HEK293 (cell line): ENCODE measurements around the gene AKNA.

Experiments used
- CTCF ChIA-PET: fragments of 350-600 bp; formaldehyde crosslinking; extraction: SDS; loops from one replicate; lab custom pipeline; 2021; ENCODE audit warnings: antibody characterized with exemption; lab: Yijun Ruan, JAX
- POLR2A ChIA-PET: fragments of 300-600 bp; formaldehyde crosslinking; extraction: SDS; loops from one replicate; lab custom pipeline; 2020; ENCODE audit warnings: antibody characterized with exemption, inconsistent platforms; lab: Yijun Ruan, JAX
- H3K27ac ChIP-seq: fragments of 200-500 bp; sonication (Bioruptor generic); 2 replicates; pipeline ENCODE4 v1.5.1; 2014; ENCODE audit warnings: low read depth, low read length, control low read depth, inconsistent platforms; ENCODE audit errors: extremely low read depth
- H3K36me3 ChIP-seq, 2 experiments: fragments of 200-500 bp in 1 of 2; sonication (Bioruptor generic) in 1 of 2; 1 replicate in 1 of 2; 2 replicates in 1 of 2; pipeline ENCODE4 v1.5.1; 2014 to 2017; ENCODE audit warnings: inconsistent platforms in 2 of 2, low read length in 2 of 2; ENCODE audit not compliant: control insufficient read depth in 2 of 2, insufficient read depth in 1 of 2
- H3K4me1 ChIP-seq: fragments of 200-500 bp; sonication (Bioruptor generic); 2 replicates; pipeline ENCODE4 v1.5.1; 2014; ENCODE audit warnings: mild to moderate bottlenecking, low read length, inconsistent platforms; ENCODE audit not compliant: control insufficient read depth, insufficient read depth
- H3K4me3 ChIP-seq: 2 replicates; pipeline ENCODE4 v1.5.1; 2011; ENCODE audit warnings: low read depth, mild to moderate bottlenecking, control low read depth, low read length, moderate library complexity
- H3K9me3 ChIP-seq: fragments of 200-500 bp; sonication (Bioruptor generic); 2 replicates; pipeline ENCODE4 v1.5.1; 2014; ENCODE audit warnings: low read depth, low read length, inconsistent platforms; ENCODE audit not compliant: control insufficient read depth, insufficient read depth
- BCL6B ChIP-seq: fragments of 450-650 bp; formaldehyde crosslinking; IDR thresholded peaks from 2 replicates; pipeline ENCODE4 v1.5.1; 2017; ENCODE audit warnings: missing biosample characterization, missing genetic modification characterization
- ELK4 ChIP-seq: IDR thresholded peaks from 2 replicates; pipeline ENCODE4 v1.6.1; 2011; ENCODE audit warnings: mild to moderate bottlenecking, low read depth, low read length, borderline replicate concordance
- GLI4 ChIP-seq: fragments of 450-650 bp; formaldehyde crosslinking; IDR thresholded peaks from 2 replicates; pipeline ENCODE4 v1.5.1; 2016; ENCODE audit warnings: missing biosample characterization, missing genetic modification characterization
- KLF10 ChIP-seq: fragments of 450-650 bp; IDR thresholded peaks from 2 replicates; pipeline ENCODE4 v1.5.1; 2018; ENCODE audit warnings: missing biosample characterization, mild to moderate bottlenecking, missing genetic modification characterization
- KLF7 ChIP-seq: fragments of 450-650 bp; formaldehyde crosslinking; IDR thresholded peaks from 2 replicates; pipeline ENCODE4 v1.5.1; 2016; ENCODE audit warnings: missing biosample characterization, missing genetic modification characterization, borderline replicate concordance
- KLF8 ChIP-seq: fragments of 450-650 bp; formaldehyde crosslinking; IDR thresholded peaks from 2 replicates; pipeline ENCODE4 v1.5.1; 2016; ENCODE audit warnings: missing biosample characterization, missing genetic modification characterization
- ZBTB21 ChIP-seq: fragments of 450-650 bp; formaldehyde crosslinking; IDR thresholded peaks from 2 replicates; pipeline ENCODE4 v1.5.1; 2017; ENCODE audit warnings: missing biosample characterization, missing genetic modification characterization
- ZNF138 ChIP-seq: fragments of 450-650 bp; formaldehyde crosslinking; IDR thresholded peaks from 2 replicates; pipeline ENCODE4 v1.5.1; 2016; ENCODE audit warnings: missing biosample characterization, missing genetic modification characterization, borderline replicate concordance
- ZNF16 ChIP-seq: fragments of 450-650 bp; formaldehyde crosslinking; IDR thresholded peaks from 2 replicates; pipeline ENCODE4 v1.5.1; 2016; ENCODE audit warnings: low read depth, missing biosample characterization, missing genetic modification characterization
- ZNF280D ChIP-seq: fragments of 450-650 bp; formaldehyde crosslinking; IDR thresholded peaks from 2 replicates; pipeline ENCODE4 v1.5.1; 2016; ENCODE audit warnings: missing biosample characterization, missing genetic modification characterization
- ZNF341 ChIP-seq: fragments of 450-650 bp; formaldehyde crosslinking; IDR thresholded peaks from 2 replicates; pipeline ENCODE4; 2016; ENCODE audit warnings: low read depth, missing biosample characterization, missing genetic modification characterization
- ZNF510 ChIP-seq: fragments of 450-650 bp; formaldehyde crosslinking; IDR thresholded peaks from 2 replicates; pipeline ENCODE4 v1.5.1; 2018; ENCODE audit warnings: mild to moderate bottlenecking, missing genetic modification characterization, missing biosample characterization; ENCODE audit not compliant: insufficient replicate concordance
- ZNF580 ChIP-seq: fragments of 450-650 bp; formaldehyde crosslinking; IDR thresholded peaks from 2 replicates; pipeline ENCODE4 v1.5.1; 2016; ENCODE audit warnings: missing biosample characterization, missing genetic modification characterization
- ZNF600 ChIP-seq: fragments of 450-650 bp; formaldehyde crosslinking; IDR thresholded peaks from 2 replicates; pipeline ENCODE4 v1.5.1; 2016; ENCODE audit warnings: missing biosample characterization, missing genetic modification characterization
- ZNF707 ChIP-seq: fragments of 450-650 bp; formaldehyde crosslinking; IDR thresholded peaks from 2 replicates; pipeline ENCODE4 v1.5.1; 2016; ENCODE audit warnings: missing biosample characterization, missing genetic modification characterization
- ZXDB ChIP-seq: fragments of 450-650 bp; formaldehyde crosslinking; IDR thresholded peaks from 2 replicates; pipeline ENCODE4 v1.5.1; 2016; ENCODE audit warnings: missing biosample characterization, missing genetic modification characterization
- TF ChIP-seq, protein P1 (sequence below): fragments of 450-650 bp; formaldehyde crosslinking; IDR thresholded peaks from 2 replicates; pipeline ENCODE4 v1.5.1; 2016; ENCODE audit warnings: missing biosample characterization, missing genetic modification characterization
- TF ChIP-seq, protein P2 (sequence below): fragments of 450-650 bp; formaldehyde crosslinking; IDR thresholded peaks from 2 replicates; pipeline ENCODE4 v1.5.1; 2016; ENCODE audit warnings: missing biosample characterization, missing genetic modification characterization

The AKNA gene

GRCh38 chr9:114336157-114336556 is 51.6 kb downstream of the AKNA start:
- CTCF ChIA-PET: no interaction called here
- no peaks in the 10 kb centered on the region for H3K36me3 ChIP-seq
- no peaks in the 10 kb centered on the region for H3K4me1 ChIP-seq
- H3K9me3 ChIP-seq: no peaks in the 10 kb centered on the region
- H3K4me3 ChIP-seq: no peak overlapping the region
- H3K27ac ChIP-seq: no peak overlapping the region
- POLR2A ChIA-PET: no interaction called here
- TF ChIP-seq, protein P1, sequence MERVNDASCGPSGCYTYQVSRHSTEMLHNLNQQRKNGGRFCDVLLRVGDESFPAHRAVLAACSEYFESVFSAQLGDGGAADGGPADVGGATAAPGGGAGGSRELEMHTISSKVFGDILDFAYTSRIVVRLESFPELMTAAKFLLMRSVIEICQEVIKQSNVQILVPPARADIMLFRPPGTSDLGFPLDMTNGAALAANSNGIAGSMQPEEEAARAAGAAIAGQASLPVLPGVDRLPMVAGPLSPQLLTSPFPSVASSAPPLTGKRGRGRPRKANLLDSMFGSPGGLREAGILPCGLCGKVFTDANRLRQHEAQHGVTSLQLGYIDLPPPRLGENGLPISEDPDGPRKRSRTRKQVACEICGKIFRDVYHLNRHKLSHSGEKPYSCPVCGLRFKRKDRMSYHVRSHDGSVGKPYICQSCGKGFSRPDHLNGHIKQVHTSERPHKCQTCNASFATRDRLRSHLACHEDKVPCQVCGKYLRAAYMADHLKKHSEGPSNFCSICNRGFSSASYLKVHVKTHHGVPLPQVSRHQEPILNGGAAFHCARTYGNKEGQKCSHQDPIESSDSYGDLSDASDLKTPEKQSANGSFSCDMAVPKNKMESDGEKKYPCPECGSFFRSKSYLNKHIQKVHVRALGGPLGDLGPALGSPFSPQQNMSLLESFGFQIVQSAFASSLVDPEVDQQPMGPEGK: no peak
- TF ChIP-seq GLI4 (tag by site-specific recombination): no peak
- TF ChIP-seq ZNF16: no peak
- no peak for TF ChIP-seq KLF7 (tag by site-specific recombination)
- TF ChIP-seq ZNF138: no peak
- TF ChIP-seq BCL6B (tag by site-specific recombination): no peak
- TF ChIP-seq ZNF600 (tag by site-specific recombination): no peak
- no peak for TF ChIP-seq ZBTB21
- no peak for TF ChIP-seq ZXDB
- no peak for TF ChIP-seq ZNF707 (tag by site-specific recombination)
- TF ChIP-seq ELK4: no peak
- no peak for TF ChIP-seq KLF8 (tag by site-specific recombination)
- TF ChIP-seq ZNF280D: no peak
- TF ChIP-seq ZNF341: no peak
- TF ChIP-seq, protein P2, sequence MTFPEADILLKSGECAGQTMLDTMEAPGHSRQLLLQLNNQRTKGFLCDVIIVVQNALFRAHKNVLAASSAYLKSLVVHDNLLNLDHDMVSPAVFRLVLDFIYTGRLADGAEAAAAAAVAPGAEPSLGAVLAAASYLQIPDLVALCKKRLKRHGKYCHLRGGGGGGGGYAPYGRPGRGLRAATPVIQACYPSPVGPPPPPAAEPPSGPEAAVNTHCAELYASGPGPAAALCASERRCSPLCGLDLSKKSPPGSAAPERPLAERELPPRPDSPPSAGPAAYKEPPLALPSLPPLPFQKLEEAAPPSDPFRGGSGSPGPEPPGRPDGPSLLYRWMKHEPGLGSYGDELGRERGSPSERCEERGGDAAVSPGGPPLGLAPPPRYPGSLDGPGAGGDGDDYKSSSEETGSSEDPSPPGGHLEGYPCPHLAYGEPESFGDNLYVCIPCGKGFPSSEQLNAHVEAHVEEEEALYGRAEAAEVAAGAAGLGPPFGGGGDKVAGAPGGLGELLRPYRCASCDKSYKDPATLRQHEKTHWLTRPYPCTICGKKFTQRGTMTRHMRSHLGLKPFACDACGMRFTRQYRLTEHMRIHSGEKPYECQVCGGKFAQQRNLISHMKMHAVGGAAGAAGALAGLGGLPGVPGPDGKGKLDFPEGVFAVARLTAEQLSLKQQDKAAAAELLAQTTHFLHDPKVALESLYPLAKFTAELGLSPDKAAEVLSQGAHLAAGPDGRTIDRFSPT: no peak
- TF ChIP-seq ZNF580 (tag by site-specific recombination): no peak
- TF ChIP-seq ZNF510 (tag by site-specific recombination): no peak
- TF ChIP-seq KLF10 (tag by site-specific recombination): no peak
- TF ChIP-seq, all 188 proteins: peak for 0
